ENCODE results near the gene GIT1. TPM values are rescaled to one million over a fixed set of nuclear protein-coding genes. Genes with fewer than 3 reads are reported as not detected.

The GIT1 gene
- total RNA-seq, 3 donors from 2014 or later (not counting 1 experiment from before 2014, with no cell fraction given), result 39.4 to 61.4 (median 54.6) TPM

DNA sequence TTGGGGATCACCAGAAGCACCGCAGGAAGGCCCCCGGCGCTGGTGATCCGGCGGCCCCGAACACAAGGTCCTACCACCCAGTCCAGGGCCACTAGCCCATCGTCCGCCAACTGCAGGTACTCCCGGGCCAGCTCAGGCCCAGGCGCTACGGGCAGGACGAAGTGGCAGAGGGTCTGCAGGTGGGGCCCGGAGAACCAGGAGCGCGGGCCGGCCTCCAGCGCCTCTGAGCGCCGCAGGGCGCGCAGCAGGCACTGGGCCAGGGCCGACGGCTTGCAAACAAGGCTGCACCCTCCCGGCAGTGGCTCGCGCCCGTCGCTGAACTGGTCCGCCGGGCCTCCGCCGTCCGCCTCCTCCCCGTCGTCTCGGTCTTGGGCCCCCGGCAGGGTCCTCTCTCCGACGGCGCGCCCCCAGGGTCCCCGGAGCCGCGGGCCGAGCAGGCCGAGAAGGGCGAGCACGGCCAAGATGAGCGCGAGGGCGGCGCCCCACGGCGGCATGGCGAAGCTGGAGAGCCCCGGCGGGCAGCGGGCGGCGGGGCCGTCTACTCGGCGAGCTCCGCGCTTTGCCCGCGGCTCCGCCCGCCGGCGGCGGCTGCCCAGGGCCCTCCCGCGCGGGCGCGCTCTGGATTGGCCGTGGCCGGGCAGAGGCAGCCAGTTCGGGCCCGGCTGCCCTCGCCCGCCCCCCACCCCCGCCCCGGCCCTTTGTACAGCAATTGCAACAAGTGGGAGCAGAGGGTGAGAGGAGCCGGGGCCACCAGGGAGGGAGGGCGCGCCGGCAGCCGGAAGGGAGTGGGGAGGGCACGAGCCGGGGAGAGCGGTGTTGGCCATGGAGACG lies 22.8 kb downstream of the GIT1 start, which contains the start of gene ABHD15:
ABHD15 (minus strand) TSS at position 565 of the 831 bp plus-strand sequence; CDS start at position 494, 71 bp downstream.
- Mint-ChIP-seq H3K27ac (peak within 1 kb of the TSS; percentile 93 to 94), H3K36me3 (no peaks in the 10 kb centered on the region), H3K4me1 (peaks cover 51 to 61% of the 10 kb centered on the region in 2 donors), H3K27me3 (ENCODE audit: low read depth in 2 of 2) (no peaks in the 10 kb centered on the region), H3K9me3 (no peaks in the 10 kb centered on the region), H3K4me3 (peak within 1 kb of the TSS; percentile 99)
- Histone ChIP-seq H3K27me3 (ENCODE audit: control insufficient read depth, insufficient read depth, low read length) (no peaks in the 10 kb centered on the region), H3K9me3 (ENCODE audit: control insufficient read depth, insufficient read depth, low read length) (no peaks in the 10 kb centered on the region), H3K27ac (ENCODE audit: low read length) (peak within 1 kb of the TSS; percentile 83), H3K36me3 (ENCODE audit: control insufficient read depth, insufficient read depth, low read length) (peaks cover 6% of the 10 kb centered on the region), H3K4me1 (ENCODE audit: control insufficient read depth, insufficient read depth, low read length) (peaks cover 58% of the 10 kb centered on the region), H3K4me3 (ENCODE audit: low read length) (peak within 1 kb of the TSS; percentile 96)
- intact Hi-C loops (cut with micrococcal nuclease), result loop anchor here (10.0 kb wide), 1 partner anchor 48 kb away; no protein-coding TSS in a partner anchor
- TF ChIP-seq, protein P1, sequence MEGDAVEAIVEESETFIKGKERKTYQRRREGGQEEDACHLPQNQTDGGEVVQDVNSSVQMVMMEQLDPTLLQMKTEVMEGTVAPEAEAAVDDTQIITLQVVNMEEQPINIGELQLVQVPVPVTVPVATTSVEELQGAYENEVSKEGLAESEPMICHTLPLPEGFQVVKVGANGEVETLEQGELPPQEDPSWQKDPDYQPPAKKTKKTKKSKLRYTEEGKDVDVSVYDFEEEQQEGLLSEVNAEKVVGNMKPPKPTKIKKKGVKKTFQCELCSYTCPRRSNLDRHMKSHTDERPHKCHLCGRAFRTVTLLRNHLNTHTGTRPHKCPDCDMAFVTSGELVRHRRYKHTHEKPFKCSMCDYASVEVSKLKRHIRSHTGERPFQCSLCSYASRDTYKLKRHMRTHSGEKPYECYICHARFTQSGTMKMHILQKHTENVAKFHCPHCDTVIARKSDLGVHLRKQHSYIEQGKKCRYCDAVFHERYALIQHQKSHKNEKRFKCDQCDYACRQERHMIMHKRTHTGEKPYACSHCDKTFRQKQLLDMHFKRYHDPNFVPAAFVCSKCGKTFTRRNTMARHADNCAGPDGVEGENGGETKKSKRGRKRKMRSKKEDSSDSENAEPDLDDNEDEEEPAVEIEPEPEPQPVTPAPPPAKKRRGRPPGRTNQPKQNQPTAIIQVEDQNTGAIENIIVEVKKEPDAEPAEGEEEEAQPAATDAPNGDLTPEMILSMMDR (IDR thresholded peaks at IDR 0.05), result no peak
- DNase-seq, result peak; percentile 67 to 79
- peak; percentile 39 to 61 (median 58) for ATAC-seq
- under 1% methylated on average over 94 of the region's 94 CpGs for WGBS (ENCODE audit: insufficient coverage)

DNA sequence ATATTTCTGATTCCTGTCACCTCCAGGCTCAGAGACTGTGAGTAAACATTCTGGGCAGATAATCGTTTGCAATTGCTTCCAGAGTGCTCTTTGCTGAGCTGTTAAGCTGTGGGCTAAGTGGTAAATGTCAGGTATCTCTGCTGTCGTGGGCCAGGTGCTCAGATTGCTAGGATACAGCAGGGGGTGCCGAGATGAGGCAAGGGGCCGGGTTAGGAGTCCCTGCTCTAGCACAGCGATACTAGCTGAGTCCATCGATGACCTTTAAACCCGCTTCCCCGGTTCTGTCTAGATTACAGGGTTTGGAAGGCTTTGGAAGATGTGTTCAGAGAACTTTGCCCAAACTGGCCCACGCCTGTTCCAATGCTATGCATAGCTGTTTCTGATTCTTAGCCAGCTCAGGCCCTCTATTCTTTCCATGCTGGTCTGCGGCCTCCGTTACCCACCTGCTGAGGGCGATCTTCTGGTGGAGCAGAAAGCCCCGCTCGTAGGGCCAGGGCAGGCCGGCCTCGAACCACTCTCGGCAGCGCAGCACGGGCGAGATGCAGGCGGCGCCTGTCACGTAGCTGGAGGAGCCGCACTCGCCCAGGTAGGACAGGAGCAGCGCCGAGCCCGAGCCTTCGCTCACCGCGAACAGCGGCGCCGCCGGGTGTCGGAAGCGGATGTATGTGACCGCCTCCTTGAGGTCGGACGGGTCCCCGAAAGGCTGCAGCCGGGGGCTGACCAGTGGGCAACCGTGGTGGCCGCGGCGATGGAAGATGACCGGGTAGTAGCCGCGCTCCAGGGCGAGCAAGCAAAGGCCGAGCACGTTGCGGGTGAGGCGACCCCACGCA lies 23.6 kb downstream of the GIT1 start:
- Mint-ChIP-seq H3K27me3 (ENCODE audit: low read depth in 2 of 2) (no peaks in the 10 kb centered on the region), H3K27ac (peak overlapping the region; percentile 93 to 94), H3K4me3 (peak overlapping the region; percentile 97), H3K4me1 (peaks cover 50 to 64% of the 10 kb centered on the region in 2 donors), H3K9me3 (no peaks in the 10 kb centered on the region), H3K36me3 (no peaks in the 10 kb centered on the region)
- TF ChIP-seq, protein P1 (IDR thresholded peaks at IDR 0.05), result no peak
- intact Hi-C loops (cut with micrococcal nuclease), result loop anchor here (10.0 kb wide), 1 partner anchor 49 kb away; no protein-coding TSS in a partner anchor
- Histone ChIP-seq H3K27ac (ENCODE audit: low read length) (peak overlapping the region; percentile 59), H3K4me1 (ENCODE audit: control insufficient read depth, insufficient read depth, low read length) (peaks cover 62% of the 10 kb centered on the region), H3K4me3 (ENCODE audit: low read length) (peak overlapping the region; percentile 80), H3K27me3 (ENCODE audit: control insufficient read depth, insufficient read depth, low read length) (no peaks in the 10 kb centered on the region), H3K9me3 (ENCODE audit: control insufficient read depth, insufficient read depth, low read length) (no peaks in the 10 kb centered on the region), H3K36me3 (ENCODE audit: control insufficient read depth, insufficient read depth, low read length) (peaks cover 6% of the 10 kb centered on the region)
- DNase-seq, result peak; percentile 52 to 78
- ATAC-seq, result peak; percentile 3 to 28 (median 14)
- 6% methylated on average over 55 of the region's 55 CpGs for WGBS (ENCODE audit: insufficient coverage)

DNA sequence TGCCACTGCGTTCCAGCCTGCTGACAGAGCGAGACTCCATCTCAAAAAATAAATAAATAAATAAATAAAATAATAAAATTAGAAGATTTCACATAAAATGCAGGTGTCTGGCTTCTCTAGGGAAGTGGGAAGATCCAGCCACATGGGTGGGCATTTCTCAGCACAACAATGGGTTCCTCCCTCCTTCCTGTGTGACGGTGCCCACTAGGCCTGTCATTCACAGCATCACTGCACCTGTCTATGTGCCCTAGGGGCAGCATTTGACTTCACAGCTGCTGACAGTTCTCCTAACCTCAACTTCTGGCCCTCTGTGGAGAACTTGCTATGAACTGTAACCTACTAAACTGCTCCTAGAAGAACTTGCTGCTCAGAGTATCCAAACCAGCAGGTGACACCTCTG lies 25.6 kb downstream of the GIT1 start:
- DNase-seq (peak in 1 of 2 donors; percentile 35), ATAC-seq (no peak)
- peak overlapping the region; percentile 38 for H3K27ac ChIP-seq (ENCODE audit: low read length)
- Mint-ChIP-seq H3K4me1 (peaks cover 43 to 53% of the 10 kb centered on the region in 2 donors), H3K36me3 (no peaks in the 10 kb centered on the region), H3K27me3 (ENCODE audit: low read depth in 2 of 2) (no peaks in the 10 kb centered on the region), H3K9me3 (no peaks in the 10 kb centered on the region), H3K27ac (peak overlapping the region; percentile 77 to 94), H3K4me3 (peak overlapping the region; percentile 63)
- intact Hi-C loops (cut with micrococcal nuclease), result loop anchor here (10.0 kb wide), 1 partner anchor 51 kb away; no protein-coding TSS in a partner anchor
- no peak overlapping the region for H3K4me3 ChIP-seq (ENCODE audit: low read length)
- 0% methylated on average over 1 of the region's 3 CpGs for WGBS (ENCODE audit: insufficient coverage)
- peaks cover 6% of the 10 kb centered on the region for H3K36me3 ChIP-seq (ENCODE audit: control insufficient read depth, insufficient read depth, low read length)
- no peaks in the 10 kb centered on the region for H3K27me3 ChIP-seq (ENCODE audit: control insufficient read depth, insufficient read depth, low read length)
- no peaks in the 10 kb centered on the region for H3K9me3 ChIP-seq (ENCODE audit: control insufficient read depth, insufficient read depth, low read length)
- peaks cover 63% of the 10 kb centered on the region for H3K4me1 ChIP-seq (ENCODE audit: control insufficient read depth, insufficient read depth, low read length)
- TF ChIP-seq, protein P1 (IDR thresholded peaks at IDR 0.05), result no peak
